Prostate gland (tissue), 2 donors: ENCODE data around the gene SEZ6.

Source experiments
- POLR2A ChIP-seq: fragments of 450-650 bp; IDR thresholded peaks from one replicate; pipeline ENCODE4 v1.6.1; 2016; ENCODE audit warnings: antibody characterized with exemption, mild to moderate bottlenecking
- POLR2AphosphoS5 ChIP-seq: sonication (generic); formaldehyde crosslinking; IDR thresholded peaks from one replicate; pipeline ENCODE4 v1.6.1; 2017; ENCODE audit warnings: antibody characterized with exemption
- TF ChIP-seq, protein P1 (sequence below), 4 experiments: fragments of 200-600 bp in 2 of 4; fragments of 450-650 bp in 2 of 4; sonication (generic) in 2 of 4; IDR thresholded peaks; 1 replicate in 3 of 4; 2 replicates in 1 of 4; pipeline ENCODE4 v1.5.1; 2016 to 2019; ENCODE audit warnings: antibody characterized with exemption in 4 of 4, mild to moderate bottlenecking in 2 of 4, moderate library complexity in 2 of 4

DNA sequence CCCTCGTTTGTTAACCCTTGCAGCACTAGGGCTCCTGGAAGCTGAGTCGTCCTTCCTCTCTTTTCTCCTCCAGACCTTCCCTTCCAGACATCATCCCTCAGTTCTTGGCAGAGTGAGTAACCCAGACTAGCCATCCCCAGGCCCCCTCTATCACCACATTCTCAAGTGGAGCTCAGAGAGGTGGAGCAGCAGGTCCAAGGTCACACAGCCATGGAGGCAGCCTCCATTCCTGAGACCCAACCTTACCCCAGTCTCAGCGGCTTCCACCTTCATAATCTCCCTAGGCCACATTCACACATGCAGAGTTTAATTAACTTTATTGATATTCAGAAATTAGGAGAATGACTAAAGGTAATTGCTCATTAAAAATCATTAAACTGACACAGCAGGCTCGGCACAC, 3.0 kb downstream of the SEZ6 start:
- TF ChIP-seq, protein P1, sequence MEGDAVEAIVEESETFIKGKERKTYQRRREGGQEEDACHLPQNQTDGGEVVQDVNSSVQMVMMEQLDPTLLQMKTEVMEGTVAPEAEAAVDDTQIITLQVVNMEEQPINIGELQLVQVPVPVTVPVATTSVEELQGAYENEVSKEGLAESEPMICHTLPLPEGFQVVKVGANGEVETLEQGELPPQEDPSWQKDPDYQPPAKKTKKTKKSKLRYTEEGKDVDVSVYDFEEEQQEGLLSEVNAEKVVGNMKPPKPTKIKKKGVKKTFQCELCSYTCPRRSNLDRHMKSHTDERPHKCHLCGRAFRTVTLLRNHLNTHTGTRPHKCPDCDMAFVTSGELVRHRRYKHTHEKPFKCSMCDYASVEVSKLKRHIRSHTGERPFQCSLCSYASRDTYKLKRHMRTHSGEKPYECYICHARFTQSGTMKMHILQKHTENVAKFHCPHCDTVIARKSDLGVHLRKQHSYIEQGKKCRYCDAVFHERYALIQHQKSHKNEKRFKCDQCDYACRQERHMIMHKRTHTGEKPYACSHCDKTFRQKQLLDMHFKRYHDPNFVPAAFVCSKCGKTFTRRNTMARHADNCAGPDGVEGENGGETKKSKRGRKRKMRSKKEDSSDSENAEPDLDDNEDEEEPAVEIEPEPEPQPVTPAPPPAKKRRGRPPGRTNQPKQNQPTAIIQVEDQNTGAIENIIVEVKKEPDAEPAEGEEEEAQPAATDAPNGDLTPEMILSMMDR (IDR thresholded peaks at IDR 0.05), result no peak
- TF ChIP-seq POLR2A (no peak), POLR2AphosphoS5 (no peak)
